PC-3 (cell line): ENCODE data around the gene SEMA3D. TPM values are rescaled to one million over a fixed set of nuclear protein-coding genes. Genes with fewer than 3 reads are reported as not detected.
A peak's percentile ranks its signal among the peaks of the same experiment; 100 is the strongest.

Experiments
- ATAC-seq: fragments of 200-7000 bp; cut with Tn5 transposase; 2 replicates; pipeline ENCODE4 v1.9.1; 2020; ENCODE audit warnings: mild to moderate bottlenecking, moderate library complexity
- BruUV-seq: library from RNA; stranded (reverse); fragments of 400-500 nt; replicated peaks from 2 replicates; lab custom pipeline; 2021; lab: Mats Ljungman, UMichigan
- CTCF ChIA-PET: fragments of 300-600 bp; sonication (Branson Sonifier 250); formaldehyde crosslinking; loops from one replicate; lab custom pipeline; 2022; ENCODE audit warnings: antibody characterized with exemption; lab: Charles Lee
- POLR2A ChIA-PET: fragments of 300-600 bp; sonication (Branson Sonifier 250); formaldehyde crosslinking; loops from one replicate; lab custom pipeline; 2022; ENCODE audit warnings: antibody characterized with exemption; ENCODE audit not compliant: unreplicated experiment; lab: Charles Lee
- DNase-seq: peaks from one replicate; pipeline ENCODE4 v3.0.0-alpha.2; 2015
- H2AFZ ChIP-seq: fragments of 300-600 bp; sonication (generic); 2 replicates; pipeline ENCODE4 v1.6.0; 2016; ENCODE audit warnings: antibody characterized with exemption, low read length
- H3F3A ChIP-seq: fragments of 300-600 bp; sonication (generic); one replicate; pipeline ENCODE4 v1.6.0; 2017; ENCODE audit warnings: antibody characterized with exemption, low read length, control low read depth, mild to moderate bottlenecking; ENCODE audit not compliant: unreplicated experiment
- H3K27ac ChIP-seq: fragments of 300-600 bp; sonication (generic); 2 replicates; pipeline ENCODE4 v1.5.1; 2016; ENCODE audit warnings: mild to moderate bottlenecking, low read length
- H3K27me3 ChIP-seq: fragments of 300-600 bp; sonication (generic); 2 replicates; pipeline ENCODE4 v1.6.1; 2016; ENCODE audit warnings: low read length, mixed read lengths
- H3K36me3 ChIP-seq: fragments of 300-600 bp; sonication (generic); 2 replicates; pipeline ENCODE4 v1.6.1; 2016; ENCODE audit warnings: low read depth, mixed run types, low read length, mixed read lengths
- H3K4me1 ChIP-seq: fragments of 300-600 bp; sonication (generic); 2 replicates; pipeline ENCODE4 v1.5.1; 2016; ENCODE audit warnings: low read length; ENCODE audit not compliant: insufficient read depth
- H3K4me2 ChIP-seq: fragments of 300-600 bp; sonication (generic); 2 replicates; pipeline ENCODE4 v1.6.0; 2016; ENCODE audit warnings: low read length
- H3K4me3 ChIP-seq: fragments of 300-600 bp; sonication (generic); 2 replicates; pipeline ENCODE4 v1.5.1; 2016; ENCODE audit warnings: mild to moderate bottlenecking, low read length, mixed read lengths
- H3K79me2 ChIP-seq: fragments of 300-600 bp; sonication (generic); 2 replicates; pipeline ENCODE4 v1.6.1; 2017; ENCODE audit warnings: low read length, mixed read lengths
- H3K9ac ChIP-seq: fragments of 300-600 bp; sonication (generic); 2 replicates; pipeline ENCODE4 v1.6.0; 2016; ENCODE audit warnings: mild to moderate bottlenecking, low read length
- H3K9me2 ChIP-seq: fragments of 300-600 bp; sonication (generic); replicated peaks from 2 replicates; pipeline ENCODE4 v1.6.1; 2016; ENCODE audit warnings: mixed run types, low read length, mixed read lengths
- H3K9me3 ChIP-seq: fragments of 300-600 bp; sonication (generic); 2 replicates; pipeline ENCODE4 v1.6.1; 2016; ENCODE audit warnings: low read length, mixed read lengths
- H4K20me1 ChIP-seq: fragments of 300-600 bp; sonication (generic); 2 replicates; pipeline ENCODE4 v1.6.1; 2016; ENCODE audit warnings: low read length, mixed read lengths
- EZH2 ChIP-seq: fragments of 300-600 bp; sonication (generic); IDR thresholded peaks from one replicate; pipeline ENCODE4 v1.6.1; 2017; ENCODE audit warnings: antibody characterized with exemption, mild to moderate bottlenecking, low read length; ENCODE audit not compliant: unreplicated experiment
- EZH2phosphoT487 ChIP-seq: fragments of 300-600 bp; sonication (generic); IDR thresholded peaks from 2 replicates; pipeline ENCODE4 v1.6.1; 2018; ENCODE audit warnings: mild to moderate bottlenecking, antibody characterized with exemption, low read length, borderline replicate concordance
- intact Hi-C: fragments of 100-400 bp; cut with micrococcal nuclease; formaldehyde crosslinking; loops from 2 replicates; pipeline ENCODE4 v1.9.0; 2023
- total RNA-seq: library from RNA; depleted of rRNA; stranded (reverse); fragments of >200 nt; gene quantifications from 2 replicates; pipeline ENCODE4 v1.2.3, GENCODE V29; 2014
- TF ChIP-seq, protein P1 (sequence below): fragments of 300-600 bp; sonication (generic); conservative IDR thresholded peaks from 2 replicates; pipeline ENCODE4 v1.5.1; 2017; ENCODE audit warnings: antibody characterized with exemption, low read depth, mild to moderate bottlenecking, low read length

Gene SEMA3D
- total RNA-seq, 1 experiment from 2014 or later: 4.8 TPM

DNA sequence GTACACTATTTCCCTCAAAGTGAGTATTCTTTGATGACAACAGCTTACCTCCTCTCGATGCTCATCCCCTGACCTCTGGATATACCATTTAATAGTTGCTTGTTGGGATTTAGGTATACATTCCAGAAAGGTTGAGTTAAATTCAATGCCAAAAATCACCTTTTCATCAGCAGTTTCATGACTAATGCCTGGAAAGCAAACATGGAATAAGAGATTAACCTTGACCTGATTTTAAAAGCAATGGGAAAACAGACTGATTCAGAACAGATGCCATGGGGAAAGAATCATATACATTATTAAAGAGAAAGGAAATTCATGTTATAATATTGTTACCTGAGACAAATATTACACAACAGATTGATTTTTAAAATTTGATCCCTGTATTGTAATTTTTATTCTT is 180.1 kb downstream of the SEMA3D start:
- CTCF ChIA-PET: no interaction called here
- H3K9ac ChIP-seq: no peak overlapping the region
- H3K9me2 ChIP-seq: no peaks in the 10 kb centered on the region
- DNase-seq (peak; percentile 51), ATAC-seq (peak; percentile 61)
- H4K20me1 ChIP-seq: no peaks in the 10 kb centered on the region
- no peak overlapping the region for H3K27ac ChIP-seq
- H3K79me2 ChIP-seq: no peaks in the 10 kb centered on the region
- H3K36me3 ChIP-seq: no peaks in the 10 kb centered on the region
- peaks cover 13% of the 10 kb centered on the region; the same call in 1 of the 2 replicates for H3K4me1 ChIP-seq
- no peak overlapping the region for H3K4me3 ChIP-seq
- no peaks in the 10 kb centered on the region for H3K9me3 ChIP-seq
- TF ChIP-seq EZH2 (no peak), EZH2phosphoT487 (no peak)
- TF ChIP-seq, protein P1, sequence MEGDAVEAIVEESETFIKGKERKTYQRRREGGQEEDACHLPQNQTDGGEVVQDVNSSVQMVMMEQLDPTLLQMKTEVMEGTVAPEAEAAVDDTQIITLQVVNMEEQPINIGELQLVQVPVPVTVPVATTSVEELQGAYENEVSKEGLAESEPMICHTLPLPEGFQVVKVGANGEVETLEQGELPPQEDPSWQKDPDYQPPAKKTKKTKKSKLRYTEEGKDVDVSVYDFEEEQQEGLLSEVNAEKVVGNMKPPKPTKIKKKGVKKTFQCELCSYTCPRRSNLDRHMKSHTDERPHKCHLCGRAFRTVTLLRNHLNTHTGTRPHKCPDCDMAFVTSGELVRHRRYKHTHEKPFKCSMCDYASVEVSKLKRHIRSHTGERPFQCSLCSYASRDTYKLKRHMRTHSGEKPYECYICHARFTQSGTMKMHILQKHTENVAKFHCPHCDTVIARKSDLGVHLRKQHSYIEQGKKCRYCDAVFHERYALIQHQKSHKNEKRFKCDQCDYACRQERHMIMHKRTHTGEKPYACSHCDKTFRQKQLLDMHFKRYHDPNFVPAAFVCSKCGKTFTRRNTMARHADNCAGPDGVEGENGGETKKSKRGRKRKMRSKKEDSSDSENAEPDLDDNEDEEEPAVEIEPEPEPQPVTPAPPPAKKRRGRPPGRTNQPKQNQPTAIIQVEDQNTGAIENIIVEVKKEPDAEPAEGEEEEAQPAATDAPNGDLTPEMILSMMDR: no peak
- peak overlapping the region; percentile 3; the same call in 1 of the 2 replicates for H3K4me2 ChIP-seq
- H3F3A ChIP-seq: no peaks in the 10 kb centered on the region
- no peak overlapping the region for H2AFZ ChIP-seq
- BruUV-seq: no TSS peak
- H3K27me3 ChIP-seq: no peaks in the 10 kb centered on the region
- intact Hi-C loops: no loop called here
- POLR2A ChIA-PET: no interaction called here

DNA sequence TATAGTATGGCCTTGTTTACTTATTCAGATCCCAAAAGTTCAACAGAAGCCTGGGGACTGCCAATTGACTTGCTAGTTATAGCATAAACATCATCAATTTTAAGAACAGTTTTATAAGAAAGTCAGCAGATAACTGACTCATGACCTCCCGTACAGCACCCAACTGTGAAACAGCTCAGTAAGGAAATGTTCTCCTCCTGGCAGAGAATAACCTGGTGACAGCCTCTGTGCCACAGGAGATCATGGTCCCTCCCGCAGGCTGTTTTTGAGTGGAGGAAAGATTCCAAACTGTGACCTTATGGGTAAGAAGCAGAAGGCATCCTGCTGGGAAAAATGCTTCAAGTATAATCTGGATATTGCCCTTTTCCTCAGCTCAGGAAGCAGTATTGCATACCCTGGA is 182.5 kb downstream of the SEMA3D start:
- H3K4me3 ChIP-seq: no peak overlapping the region
- BruUV-seq: no TSS peak
- H4K20me1 ChIP-seq: no peaks in the 10 kb centered on the region
- H3K9ac ChIP-seq: no peak overlapping the region
- no peaks in the 10 kb centered on the region for H3K27me3 ChIP-seq
- H2AFZ ChIP-seq: no peak overlapping the region
- no peaks in the 10 kb centered on the region for H3K9me3 ChIP-seq
- H3K36me3 ChIP-seq: no peaks in the 10 kb centered on the region
- DNase-seq: no peak
- no peak overlapping the region for H3K4me2 ChIP-seq
- ATAC-seq: no peak; the same call in 1 of the 2 replicates
- intact Hi-C loops: no loop called here
- CTCF ChIA-PET: no interaction called here
- H3K9me2 ChIP-seq: no peaks in the 10 kb centered on the region
- no peaks in the 10 kb centered on the region for H3F3A ChIP-seq
- no peak overlapping the region for H3K27ac ChIP-seq
- no peaks in the 10 kb centered on the region for H3K79me2 ChIP-seq
- POLR2A ChIA-PET: no interaction called here
- H3K4me1 ChIP-seq: peaks cover 13% of the 10 kb centered on the region; the same call in 1 of the 2 replicates
- TF ChIP-seq EZH2phosphoT487 (no peak), EZH2 (no peak)
- TF ChIP-seq, protein P1: no peak

DNA sequence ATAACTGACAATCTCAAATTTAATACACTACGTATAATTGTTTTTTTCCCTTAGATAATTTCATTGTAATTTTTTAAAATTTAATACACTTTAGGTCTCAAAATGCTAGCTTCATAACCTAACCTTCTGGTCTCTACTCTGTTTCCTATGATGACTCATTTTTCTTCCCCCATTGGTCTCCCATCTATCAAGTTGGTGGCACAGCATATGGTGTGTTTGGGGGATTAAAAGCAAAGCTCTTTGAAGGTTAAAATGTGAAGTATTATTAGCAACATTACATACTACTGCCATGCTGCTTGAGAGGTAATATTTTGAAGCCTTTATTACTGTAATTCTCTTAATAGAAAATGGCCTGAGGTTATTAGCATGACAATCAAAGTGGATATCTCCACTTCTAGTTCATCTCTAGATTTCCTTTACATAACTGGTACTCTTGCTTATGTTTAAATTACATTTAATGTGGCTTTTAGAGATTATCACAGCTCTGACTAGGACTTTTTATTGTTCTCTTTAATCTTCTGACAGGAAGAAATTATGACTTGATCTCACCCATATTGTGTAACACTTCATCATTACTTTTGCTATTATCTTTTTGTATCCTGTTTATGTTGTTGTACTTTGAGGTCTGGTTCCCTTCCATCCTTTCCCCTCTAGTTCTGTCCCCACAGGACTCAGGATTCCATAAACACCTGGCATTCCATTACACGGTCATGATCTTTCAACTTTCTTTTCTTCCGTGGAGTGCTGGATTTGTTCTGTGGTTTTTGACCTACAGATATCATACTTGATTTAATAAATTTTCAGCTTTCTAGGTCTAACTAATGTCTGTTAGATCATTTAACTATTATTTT is 185.1 kb downstream of the SEMA3D start:
- H3K36me3 ChIP-seq: no peaks in the 10 kb centered on the region
- H3K79me2 ChIP-seq: no peaks in the 10 kb centered on the region
- POLR2A ChIA-PET: no interaction called here
- intact Hi-C loops: no loop called here
- H4K20me1 ChIP-seq: no peaks in the 10 kb centered on the region
- H3K27me3 ChIP-seq: no peaks in the 10 kb centered on the region
- no peak overlapping the region for H3K4me3 ChIP-seq
- H3K4me2 ChIP-seq: no peak overlapping the region
- DNase-seq (no peak), ATAC-seq (no peak)
- no peaks in the 10 kb centered on the region for H3K9me3 ChIP-seq
- peaks cover 6% of the 10 kb centered on the region; the same call in 1 of the 2 replicates for H3K4me1 ChIP-seq
- H3K9ac ChIP-seq: no peak overlapping the region
- no peak overlapping the region for H2AFZ ChIP-seq
- CTCF ChIA-PET: interaction anchor here (0.6 kb wide), 1 partner anchor 318 kb away, joined by 3 read pairs; no protein-coding TSS in a partner anchor
- H3K27ac ChIP-seq: no peak overlapping the region
- H3F3A ChIP-seq: no peaks in the 10 kb centered on the region
- no TSS peak for BruUV-seq
- TF ChIP-seq, protein P1: no peak
- TF ChIP-seq EZH2phosphoT487 (no peak), EZH2 (no peak)
- no peaks in the 10 kb centered on the region for H3K9me2 ChIP-seq
